K562 (cell line): ENCODE data around the gene CCDC97. TPM values are rescaled to one million over a fixed set of nuclear protein-coding genes. Genes with fewer than 3 reads are reported as not detected.

Source experiments
- HCFC1 ChIP-seq: IDR thresholded peaks from 2 replicates; pipeline ENCODE4 v1.6.1; 2012; ENCODE audit warnings: low read depth, low read length, improper control_type of control experiment
- KAT2B ChIP-seq: IDR thresholded peaks from one replicate; pipeline ENCODE4 v1.6.1; 2012; ENCODE audit warnings: low read depth, mild to moderate bottlenecking, control low read depth, inconsistent platforms, low read length, moderate library complexity
- POLR2AphosphoS2 ChIP-seq: IDR thresholded peaks from 2 replicates; pipeline ENCODE4 v1.6.1; 2012; ENCODE audit warnings: low read length, improper control_type of control experiment
- PREB ChIP-seq: sonication (generic); formaldehyde crosslinking; IDR thresholded peaks from 2 replicates; pipeline ENCODE4 v1.8.1; 2023; ENCODE audit warnings: mild to moderate bottlenecking, missing genetic modification reagents
- RBM25 ChIP-seq: fragments of 200-400 bp; formaldehyde crosslinking; IDR thresholded peaks from 2 replicates; pipeline ENCODE4 v1.6.1; 2018; ENCODE audit warnings: low read length, low read depth, moderate library complexity; ENCODE audit not compliant: severe bottlenecking
- SIRT6 ChIP-seq: IDR thresholded peaks from one replicate; pipeline ENCODE4 v1.6.1; 2012; ENCODE audit warnings: low read depth, mild to moderate bottlenecking, control low read depth, inconsistent platforms, low read length, moderate library complexity
- polyA plus RNA-seq, 8 experiments: library from polyadenylated mRNA; depleted of rRNA in 4 of 8; stranded (reverse) in 5 of 8; unstranded in 3 of 8; fragments of >200 nt; fragmentation: Nextera tagmentation in 2 of 8; fragmentation: Illumina TruSeq in 1 of 8; extraction: Ambion mirVana in 2 of 8; extraction: Trizol in 1 of 8; gene quantifications; 2 replicates each; pipeline versions ENCODE4 v1.2.1 to v1.2.3, GENCODE V29; 2011 to 2014; ENCODE audit warnings: inconsistent platforms in 1 of 8, missing spikeins in 1 of 8
- total RNA-seq, 7 experiments: library from RNA; depleted of rRNA in 6 of 7; stranded (reverse); fragments of >200 nt in 6 of 7; fragmentation: Illumina TruSeq in 2 of 7; extraction: Trizol in 2 of 7; gene quantifications; 2 replicates each; pipeline versions ENCODE4 v1.2.1 to v1.2.3, GENCODE V29; 2011 to 2021; ENCODE audit warnings: low replicate concordance in 1 of 7
- TF ChIP-seq, protein P1 (sequence below): sonication (generic); formaldehyde crosslinking; IDR thresholded peaks from 2 replicates; pipeline ENCODE4 v1.8.1; 2023; ENCODE audit warnings: missing genetic modification reagents, mild to moderate bottlenecking, borderline replicate concordance

CCDC97 gene
- total and polyA plus RNA-seq, 9 of the 15 experiments (the other 6 are each of a cell fraction or from before 2014, with no cell fraction given), result 0.60 to 16.5 (median 7.0) TPM

- TF ChIP-seq, protein P1, sequence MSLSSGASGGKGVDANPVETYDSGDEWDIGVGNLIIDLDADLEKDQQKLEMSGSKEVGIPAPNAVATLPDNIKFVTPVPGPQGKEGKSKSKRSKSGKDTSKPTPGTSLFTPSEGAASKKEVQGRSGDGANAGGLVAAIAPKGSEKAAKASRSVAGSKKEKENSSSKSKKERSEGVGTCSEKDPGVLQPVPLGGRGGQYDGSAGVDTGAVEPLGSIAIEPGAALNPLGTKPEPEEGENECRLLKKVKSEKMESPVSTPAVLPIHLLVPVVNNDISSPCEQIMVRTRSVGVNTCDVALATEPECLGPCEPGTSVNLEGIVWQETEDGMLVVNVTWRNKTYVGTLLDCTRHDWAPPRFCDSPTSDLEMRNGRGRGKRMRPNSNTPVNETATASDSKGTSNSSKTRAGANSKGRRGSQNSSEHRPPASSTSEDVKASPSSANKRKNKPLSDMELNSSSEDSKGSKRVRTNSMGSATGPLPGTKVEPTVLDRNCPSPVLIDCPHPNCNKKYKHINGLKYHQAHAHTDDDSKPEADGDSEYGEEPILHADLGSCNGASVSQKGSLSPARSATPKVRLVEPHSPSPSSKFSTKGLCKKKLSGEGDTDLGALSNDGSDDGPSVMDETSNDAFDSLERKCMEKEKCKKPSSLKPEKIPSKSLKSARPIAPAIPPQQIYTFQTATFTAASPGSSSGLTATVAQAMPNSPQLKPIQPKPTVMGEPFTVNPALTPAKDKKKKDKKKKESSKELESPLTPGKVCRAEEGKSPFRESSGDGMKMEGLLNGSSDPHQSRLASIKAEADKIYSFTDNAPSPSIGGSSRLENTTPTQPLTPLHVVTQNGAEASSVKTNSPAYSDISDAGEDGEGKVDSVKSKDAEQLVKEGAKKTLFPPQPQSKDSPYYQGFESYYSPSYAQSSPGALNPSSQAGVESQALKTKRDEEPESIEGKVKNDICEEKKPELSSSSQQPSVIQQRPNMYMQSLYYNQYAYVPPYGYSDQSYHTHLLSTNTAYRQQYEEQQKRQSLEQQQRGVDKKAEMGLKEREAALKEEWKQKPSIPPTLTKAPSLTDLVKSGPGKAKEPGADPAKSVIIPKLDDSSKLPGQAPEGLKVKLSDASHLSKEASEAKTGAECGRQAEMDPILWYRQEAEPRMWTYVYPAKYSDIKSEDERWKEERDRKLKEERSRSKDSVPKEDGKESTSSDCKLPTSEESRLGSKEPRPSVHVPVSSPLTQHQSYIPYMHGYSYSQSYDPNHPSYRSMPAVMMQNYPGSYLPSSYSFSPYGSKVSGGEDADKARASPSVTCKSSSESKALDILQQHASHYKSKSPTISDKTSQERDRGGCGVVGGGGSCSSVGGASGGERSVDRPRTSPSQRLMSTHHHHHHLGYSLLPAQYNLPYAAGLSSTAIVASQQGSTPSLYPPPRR (CRISPR knock-in tag), result no peak
- TF ChIP-seq HCFC1 (no peak), POLR2AphosphoS2 (no peak), KAT2B (no peak), PREB (CRISPR knock-in tag) (no peak), SIRT6 (no peak), RBM25 (no peak)
- TF ChIP-seq, all 486 proteins: peak for 0
Observed at GRCh38 chr19:41274802-41275201, 35.2 kb upstream of the CCDC97 start (continued).
